NCI-H524 (cell line): ENCODE measurements around the gene MSH6.

Experiments used
- DNase-seq, 2 experiments: peaks; one replicate each; lab custom pipeline; 2025; lab: John Stamatoyannopoulos, UW

MSH6 gene

DNA sequence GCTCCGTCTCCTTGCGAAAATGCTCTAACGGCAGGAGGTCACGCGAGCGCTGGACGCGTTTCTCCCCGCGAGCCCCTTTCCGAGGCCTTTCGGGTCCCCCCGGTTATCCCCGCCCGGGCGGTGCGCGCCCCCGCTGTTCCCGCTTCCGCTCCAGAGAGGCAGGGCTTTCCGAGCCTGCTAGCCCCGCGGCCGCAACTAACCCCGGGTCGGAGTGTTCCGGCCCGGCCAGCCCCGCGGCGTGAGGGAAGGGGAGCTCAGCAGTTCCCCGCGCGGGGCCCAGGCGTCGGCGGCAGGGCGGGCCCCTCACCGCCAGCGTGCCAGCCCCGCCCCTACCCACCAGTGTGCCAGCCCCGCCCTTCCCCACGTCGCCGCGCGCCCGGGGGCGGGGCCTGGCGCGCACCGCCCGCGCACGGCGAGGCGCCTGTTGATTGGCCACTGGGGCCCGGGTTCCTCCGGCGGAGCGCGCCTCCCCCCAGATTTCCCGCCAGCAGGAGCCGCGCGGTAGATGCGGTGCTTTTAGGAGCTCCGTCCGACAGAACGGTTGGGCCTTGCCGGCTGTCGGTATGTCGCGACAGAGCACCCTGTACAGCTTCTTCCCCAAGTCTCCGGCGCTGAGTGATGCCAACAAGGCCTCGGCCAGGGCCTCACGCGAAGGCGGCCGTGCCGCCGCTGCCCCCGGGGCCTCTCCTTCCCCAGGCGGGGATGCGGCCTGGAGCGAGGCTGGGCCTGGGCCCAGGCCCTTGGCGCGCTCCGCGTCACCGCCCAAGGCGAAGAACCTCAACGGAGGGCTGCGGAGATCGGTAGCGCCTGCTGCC is at the start of gene MSH6:
MSH6 (plus strand) TSS at position 475 of the 815 bp plus-strand sequence; CDS start at position 564, 89 bp downstream.
- DNase-seq = peak; percentile 76 to 95

DNA sequence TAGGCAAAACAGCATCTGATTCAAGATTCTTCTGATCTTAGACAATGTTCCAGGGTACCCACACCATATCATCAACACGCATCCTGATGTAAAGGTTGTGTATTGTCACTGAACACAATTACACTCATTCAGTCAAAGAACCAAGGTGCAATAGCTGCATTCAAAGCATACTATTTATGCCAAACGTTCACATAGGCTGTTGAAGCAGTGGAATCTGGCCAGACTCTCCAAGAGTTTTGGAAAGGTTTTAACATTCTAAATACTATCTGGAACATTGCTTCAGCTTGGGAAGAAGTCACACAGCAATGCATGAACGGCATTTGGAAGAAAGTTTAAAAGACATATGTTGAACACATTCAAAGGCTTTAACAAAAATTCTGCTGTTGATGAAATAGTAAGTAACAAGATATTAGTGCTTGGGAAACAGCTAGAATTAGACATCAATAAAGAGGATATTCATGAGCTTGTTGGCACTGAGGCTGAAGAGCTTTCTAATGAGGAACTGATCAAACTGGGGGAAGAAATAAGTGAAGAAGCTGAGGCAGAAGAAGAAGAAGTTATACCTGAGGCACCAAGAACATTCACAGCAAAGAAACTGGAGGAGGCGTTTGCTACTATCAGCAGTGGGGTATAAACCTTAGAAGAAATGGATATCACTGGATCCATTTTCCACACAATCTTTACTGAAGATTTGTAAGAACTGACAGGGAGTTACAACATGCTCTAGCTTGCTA is 47.6 kb upstream of the MSH6 start:
- DNase-seq = no peak

DNA sequence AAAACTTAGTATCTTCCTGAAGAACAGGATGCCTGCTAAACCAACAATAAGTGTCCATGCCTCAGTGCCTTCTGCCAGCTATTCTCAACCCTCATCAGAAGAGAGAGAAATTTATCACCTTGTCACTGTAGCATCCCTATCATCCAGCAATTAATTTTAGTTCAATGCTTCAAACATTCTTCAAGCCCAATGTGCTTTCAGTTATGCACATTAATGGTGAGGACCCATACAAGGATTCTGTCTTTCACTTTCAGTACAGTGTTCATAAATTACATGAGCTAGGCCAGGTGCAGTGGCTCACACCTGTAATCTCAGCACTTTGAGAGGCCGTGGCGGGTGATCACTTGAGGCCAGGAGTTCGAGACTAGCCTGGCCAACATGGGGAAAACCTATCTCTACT is 47.0 kb upstream of the MSH6 start:
- DNase-seq = no peak

DNA sequence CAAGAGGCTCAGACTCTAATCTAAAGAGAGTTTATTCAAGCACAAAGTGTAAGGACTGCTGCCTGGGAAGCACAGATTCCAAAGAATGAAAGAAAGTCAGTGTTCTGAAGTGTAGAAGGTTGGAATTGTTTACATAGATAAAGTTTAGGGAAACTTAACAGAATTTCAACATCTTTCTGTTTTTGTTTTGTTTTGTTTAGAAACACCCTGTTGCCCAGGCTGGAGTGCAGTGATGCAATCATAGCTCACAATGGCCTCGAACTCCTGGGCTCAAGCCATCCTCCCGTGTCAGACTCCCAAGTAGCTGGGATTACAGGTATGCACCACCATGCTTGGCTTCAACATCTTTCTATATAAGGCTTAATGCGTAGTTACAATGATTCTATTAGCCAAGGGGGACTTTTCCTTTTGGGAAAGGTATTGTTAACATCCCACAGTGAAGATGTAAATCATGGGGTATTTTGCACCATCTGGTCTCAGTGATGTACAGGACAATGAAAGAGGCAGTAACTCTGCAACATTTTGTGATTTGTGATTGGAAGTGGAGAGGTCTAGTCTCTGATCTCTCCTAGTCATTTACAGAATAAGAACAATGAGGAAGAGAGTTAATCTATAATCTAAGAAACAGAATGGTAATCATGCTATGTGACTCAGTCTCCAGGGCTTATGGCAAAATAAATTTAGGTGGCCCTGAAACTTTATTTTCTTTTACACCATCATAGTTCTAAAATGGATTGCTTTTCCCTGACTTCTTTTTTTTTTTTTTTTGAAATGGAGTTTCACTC is 45.6 kb upstream of the MSH6 start:
- no peak for DNase-seq

DNA sequence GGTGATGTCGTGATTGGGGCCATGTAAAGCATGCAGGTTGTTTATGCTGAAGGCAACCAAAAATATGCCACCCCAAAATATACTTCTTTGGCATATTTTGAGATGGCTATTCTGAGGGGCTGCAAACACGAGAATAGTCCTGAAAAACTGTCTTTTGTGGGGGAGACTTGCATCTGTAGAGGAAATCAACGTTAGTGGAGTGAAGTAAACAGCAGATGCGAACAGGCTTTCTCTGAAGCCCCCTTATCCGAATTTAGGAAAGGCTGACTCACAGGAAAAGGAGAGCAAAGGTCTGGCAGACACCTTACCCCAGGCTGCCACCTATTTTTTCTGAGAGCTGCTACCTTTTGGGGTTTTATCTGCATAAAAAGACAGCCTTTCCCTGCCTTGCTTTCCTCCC is 44.6 kb upstream of the MSH6 start:
- DNase-seq = no peak

DNA sequence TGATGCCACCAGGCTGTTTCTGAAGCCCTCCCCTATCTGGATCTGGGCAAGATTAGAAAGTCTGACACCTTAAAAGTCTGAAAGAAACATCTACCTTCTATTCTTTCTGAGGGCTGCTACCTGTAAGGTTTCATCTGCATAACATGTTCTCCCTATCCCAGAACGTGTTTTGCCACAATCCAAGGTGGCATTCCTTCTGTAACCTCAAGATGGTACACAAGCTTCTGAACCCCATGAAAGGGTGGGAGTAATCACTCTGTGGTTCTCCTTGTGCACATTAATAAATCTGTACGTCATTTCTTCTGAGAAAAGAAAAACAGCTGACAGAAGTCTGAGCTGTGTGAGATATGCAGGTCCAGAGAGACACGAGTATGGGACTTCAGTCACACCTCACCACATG is 41.8 kb upstream of the MSH6 start:
- DNase-seq = no peak

- no peak for DNase-seq
These were observed 41.3 kb upstream of the MSH6 start for GRCh38 chr2:47741637-47742036.

DNA sequence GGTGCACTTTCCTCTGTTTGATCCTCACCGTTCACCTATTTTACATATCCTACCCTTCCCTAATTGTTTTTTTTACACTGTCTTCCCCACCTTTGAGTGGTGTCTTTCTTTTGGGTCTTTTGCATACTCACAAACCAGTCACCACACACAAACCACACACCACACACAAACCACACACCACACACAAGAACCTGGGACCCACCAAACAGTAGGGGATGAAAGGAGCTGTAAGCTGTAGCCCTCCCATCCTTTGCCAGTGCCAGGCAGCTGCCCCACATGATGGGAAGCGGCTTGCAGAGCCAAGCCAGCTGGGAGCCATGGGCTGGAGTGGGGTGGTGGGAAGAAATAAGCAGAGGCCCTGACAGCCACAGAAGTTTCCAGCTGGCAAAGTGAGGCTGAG is 38.9 kb upstream of the MSH6 start:
- DNase-seq = no peak

DNA sequence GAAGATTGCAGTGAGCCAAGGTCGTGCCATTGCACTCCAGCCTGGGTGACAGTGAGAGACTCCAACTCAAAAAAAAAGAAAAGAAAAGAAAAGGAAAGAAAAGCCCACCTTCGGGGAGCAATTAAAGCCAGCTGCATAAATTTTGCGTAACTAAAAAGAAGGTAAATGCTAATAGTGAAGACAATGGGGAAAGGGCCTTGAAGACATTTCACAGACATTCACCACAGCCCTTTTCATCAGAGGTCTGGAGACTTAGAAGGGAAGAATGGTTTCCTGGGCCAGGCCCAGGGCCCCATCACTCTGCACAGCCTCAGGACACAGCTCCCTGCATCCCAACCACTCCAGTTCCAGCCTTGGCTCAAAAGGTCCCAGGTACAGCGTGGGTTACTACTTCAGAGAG is 35.1 kb upstream of the MSH6 start:
- no peak for DNase-seq

- DNase-seq = peak; percentile 22 to 62
These were observed 31.0 kb upstream of the MSH6 start for GRCh38 chr2:47751856-47752414.

- no peak for DNase-seq
These were observed 15.5 kb upstream of the MSH6 start for GRCh38 chr2:47767497-47767844.

- DNase-seq = peak; percentile 19 to 59
These were observed 14.9 kb upstream of the MSH6 start for GRCh38 chr2:47767880-47768609.

DNA sequence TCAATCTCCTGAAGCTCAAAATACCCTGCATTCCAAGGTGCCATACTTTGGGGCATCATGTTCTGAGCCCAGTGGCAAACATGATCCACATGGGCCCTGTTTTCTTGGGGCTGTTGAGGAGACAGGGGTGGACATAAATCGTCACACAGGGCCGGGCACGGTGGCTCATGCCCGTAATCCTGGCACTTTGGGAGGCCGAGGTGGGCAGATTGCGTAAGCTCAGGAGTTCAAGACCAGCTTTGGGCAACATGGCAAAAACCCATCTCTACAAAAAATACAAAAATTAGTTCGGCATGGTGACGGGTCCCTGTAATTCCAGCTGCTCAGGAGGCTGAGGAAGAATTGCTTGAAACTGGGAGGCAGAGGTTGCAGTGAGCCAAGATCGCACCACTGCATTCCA is 13.6 kb upstream of the MSH6 start:
- no peak for DNase-seq

DNA sequence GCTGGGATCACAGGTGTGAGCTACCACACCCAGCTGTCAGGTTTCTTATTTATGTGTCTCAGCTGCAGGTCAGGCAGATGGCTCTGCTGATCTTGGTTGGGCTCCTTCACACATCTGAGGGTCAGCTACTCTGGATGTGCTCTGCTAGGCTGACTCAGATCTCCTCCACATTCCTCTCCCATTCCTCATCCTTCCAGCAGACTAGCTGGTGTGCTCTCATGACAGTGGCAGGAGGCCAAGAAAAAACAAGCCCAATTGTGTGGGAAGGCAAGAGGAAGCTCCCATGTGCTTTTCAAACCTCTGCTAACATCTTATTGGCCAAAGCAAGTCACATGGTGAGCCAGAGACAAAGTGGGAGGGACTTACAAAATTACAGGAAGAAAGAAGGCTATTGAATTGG is 11.7 kb upstream of the MSH6 start:
- no peak for DNase-seq

DNA sequence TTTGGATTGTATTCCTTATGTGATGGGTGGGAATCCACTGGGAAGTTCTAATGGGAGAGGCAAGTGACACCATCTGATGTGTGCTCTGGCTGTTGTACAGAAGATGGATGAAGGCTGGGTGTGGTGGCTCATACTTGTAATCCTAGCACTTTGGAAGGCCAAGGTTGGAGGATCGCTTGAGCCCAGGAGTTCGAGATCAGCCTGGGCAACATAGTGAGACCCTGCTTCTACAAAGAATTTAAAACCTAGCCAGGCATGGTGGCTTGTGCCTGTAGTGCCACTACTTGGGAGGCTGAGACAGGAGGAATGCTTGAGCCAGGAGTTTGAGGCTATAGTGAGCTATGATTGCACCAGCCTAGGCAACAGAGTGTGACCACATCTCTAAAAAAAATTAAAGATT is 10.6 kb upstream of the MSH6 start:
- DNase-seq = no peak

DNA sequence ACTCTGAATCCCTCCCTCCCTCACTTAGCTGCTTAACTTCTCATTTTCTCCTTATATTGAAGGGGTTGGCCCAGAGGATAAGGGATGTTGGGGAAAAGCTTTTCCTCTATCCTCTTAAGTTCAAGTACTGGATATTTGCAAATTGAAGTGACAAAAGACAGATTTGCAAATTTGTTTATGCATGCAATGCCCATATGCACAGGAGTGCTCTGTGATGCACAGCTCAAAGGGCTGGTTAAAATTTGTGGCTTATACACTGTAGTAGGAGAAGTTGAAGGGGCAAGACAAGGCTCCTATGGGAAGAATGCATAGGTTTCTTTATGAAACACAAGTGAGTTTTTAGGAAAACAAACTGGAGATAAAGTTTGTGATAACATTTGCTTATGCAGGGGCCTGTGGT is 8.4 kb upstream of the MSH6 start:
- peak in 1 of 2 experiments; percentile 11 for DNase-seq

- no peak for DNase-seq
These were observed 5.5 kb upstream of the MSH6 start for GRCh38 chr2:47777277-47777937.

DNA sequence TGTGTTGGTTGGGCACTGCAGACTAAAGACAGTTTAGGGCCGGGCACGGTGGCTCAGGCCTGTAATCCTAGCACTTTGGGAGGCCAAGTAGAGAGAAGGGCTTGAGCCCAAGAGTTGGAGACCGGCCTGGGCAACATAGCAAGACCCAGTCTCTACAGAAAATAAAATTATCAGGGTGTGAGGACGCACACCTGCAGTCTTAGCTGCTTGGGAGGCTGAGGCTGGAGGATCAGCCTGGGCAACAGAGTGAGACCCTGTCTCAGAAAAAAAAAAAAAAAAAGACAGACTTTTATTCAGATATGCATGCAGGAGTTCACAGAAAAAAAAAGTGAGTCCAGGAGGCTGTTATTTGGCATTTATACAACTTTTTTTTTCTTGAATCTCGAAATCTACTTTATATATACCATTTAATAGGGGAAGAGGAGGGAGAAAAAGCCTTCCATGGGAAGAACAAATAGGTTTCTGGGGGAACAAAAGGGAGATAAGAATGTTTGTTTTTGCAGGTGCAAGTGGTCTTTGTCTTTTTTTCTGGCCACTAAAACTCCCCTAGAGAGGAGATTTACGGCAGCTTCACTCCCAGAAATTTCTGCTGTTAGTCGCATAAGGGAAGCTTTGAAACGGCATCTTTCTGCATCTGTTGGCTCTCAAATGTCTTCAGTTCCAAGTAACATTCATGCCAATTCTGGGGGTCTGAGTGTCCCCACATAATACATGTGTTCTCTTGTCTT is 4.1 kb upstream of the MSH6 start:
- DNase-seq = no peak

- DNase-seq = no peak
These were observed 3.5 kb upstream of the MSH6 start for GRCh38 chr2:47779426-47779790.

GRCh38 chr2:47782381-47782670 is 619 bp upstream of the MSH6 start:
- DNase-seq = no peak
